Tibial nerve (tissue), 3 donors: Measurements from ENCODE around the gene GPD1L.

Source experiments
- CTCF ChIP-seq, 5 experiments: fragments of 200-600 bp in 3 of 5; fragments of 450-650 bp in 2 of 5; sonication (generic) in 3 of 5; IDR thresholded peaks; one replicate each; pipeline ENCODE4 v1.5.1; 2016 to 2019; ENCODE audit warnings: antibody characterized with exemption in 5 of 5, mild to moderate bottlenecking in 3 of 5, moderate library complexity in 2 of 5
- POLR2A ChIP-seq, 2 donors: fragments of 450-650 bp; IDR thresholded peaks; one replicate each; pipeline ENCODE4 v1.6.1; 2017; ENCODE audit warnings: antibody characterized with exemption in 2 of 2, mild to moderate bottlenecking in 2 of 2, moderate library complexity in 2 of 2

DNA sequence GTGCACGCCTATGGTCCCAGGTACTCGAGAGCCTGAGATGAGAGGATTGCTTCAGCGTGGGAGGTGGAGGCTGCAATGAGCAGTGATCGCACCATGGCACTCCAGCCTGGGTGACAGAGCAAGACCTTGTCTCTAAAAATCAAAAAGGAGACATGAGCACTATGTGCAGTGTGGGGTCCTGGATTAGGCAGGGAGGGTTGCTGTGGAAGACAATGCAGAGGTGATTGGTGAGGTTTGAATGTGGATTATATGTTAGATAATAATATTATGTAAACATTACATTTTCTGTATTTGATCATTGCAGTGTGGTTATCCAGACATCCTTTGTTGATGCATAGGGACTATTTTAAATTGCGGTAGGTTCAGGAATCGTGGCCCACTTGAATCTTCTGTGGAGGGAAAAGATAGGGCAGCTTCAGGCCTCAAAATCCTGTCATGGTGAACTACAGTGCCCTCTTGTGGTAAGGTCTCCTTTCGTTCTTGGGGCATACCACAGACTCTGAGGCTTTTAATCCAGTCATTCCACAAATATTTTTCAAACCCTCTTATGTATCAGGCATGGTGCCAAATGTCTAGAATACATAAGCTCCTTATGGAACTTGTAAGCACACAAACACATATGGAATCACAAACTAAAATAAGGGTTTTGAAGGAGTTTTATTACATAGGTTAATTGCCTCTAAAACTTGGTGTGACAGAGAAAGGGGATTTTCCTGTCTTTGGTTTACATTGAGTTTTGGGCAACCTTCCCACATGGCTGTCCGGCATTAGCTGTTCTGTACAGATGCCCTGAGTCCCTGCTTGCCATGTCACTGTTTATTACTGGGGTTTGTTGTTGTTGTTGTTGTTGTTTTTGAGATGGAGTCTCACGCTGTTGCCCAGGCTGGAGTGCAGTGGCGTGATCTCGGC is 37.7 kb downstream of the GPD1L start:
- TF ChIP-seq CTCF (IDR thresholded peaks at IDR 0.05): peak; percentile 63 to 86 (median 79)
- no peak for TF ChIP-seq POLR2A (IDR thresholded peaks at IDR 0.05)
